Stimulated activated CD4-positive, alpha-beta T cell treated with anti-CD3 and anti-CD28 coated beads, Interleukin-4, amount 100 ng/mL, for 4 hours (primary cell): ENCODE results near the gene SELENOT.
"Not testable (repeated sequence)": the region's sequence is repeated elsewhere in the genome, so short reads cannot be mapped to it uniquely, and the experiment has no call there.

Experiments
- DNase-seq, 2 experiments: peaks; one replicate each; pipeline ENCODE4 v3.0.0-alpha.2; 2020

SELENOT gene

DNA sequence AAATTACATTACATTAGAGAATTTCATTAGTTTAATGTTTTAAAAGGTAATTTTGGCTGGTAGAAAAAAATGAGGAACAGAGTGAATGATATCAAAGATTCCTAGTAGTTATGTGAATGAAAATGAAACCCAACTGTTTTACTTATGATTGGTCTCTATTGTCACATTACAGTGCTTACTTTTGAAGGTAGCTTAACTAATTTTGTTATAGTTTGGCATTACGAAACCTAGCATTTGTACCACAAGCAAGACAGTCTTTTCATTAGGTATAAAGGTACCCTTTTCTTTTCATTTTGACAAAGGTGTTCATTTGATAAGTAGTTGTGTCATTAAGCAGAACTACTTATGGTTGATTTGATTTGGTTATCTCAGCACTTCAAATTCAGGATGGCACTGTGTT is 6.9 kb downstream of the SELENOT start:
- DNase-seq: no peak

DNA sequence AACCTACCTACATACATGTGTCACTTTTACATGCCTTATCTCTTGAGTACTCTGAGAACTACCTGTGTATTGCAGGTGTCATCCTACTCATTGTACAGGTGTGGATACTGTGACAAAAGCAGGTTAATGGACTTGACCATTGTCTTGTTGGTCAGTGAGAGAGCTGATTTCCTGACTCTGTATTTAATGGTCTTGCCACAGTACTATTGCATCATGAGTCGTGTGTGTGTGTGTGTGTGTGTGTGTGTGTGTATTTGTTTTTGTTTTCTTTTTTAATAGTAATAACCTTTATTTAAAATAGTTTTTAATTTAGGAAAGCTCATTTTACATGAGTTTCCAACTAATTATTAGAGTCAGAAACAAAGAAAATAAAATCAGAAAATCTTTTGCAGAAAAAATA is 7.7 kb downstream of the SELENOT start:
- no peak for DNase-seq

DNA sequence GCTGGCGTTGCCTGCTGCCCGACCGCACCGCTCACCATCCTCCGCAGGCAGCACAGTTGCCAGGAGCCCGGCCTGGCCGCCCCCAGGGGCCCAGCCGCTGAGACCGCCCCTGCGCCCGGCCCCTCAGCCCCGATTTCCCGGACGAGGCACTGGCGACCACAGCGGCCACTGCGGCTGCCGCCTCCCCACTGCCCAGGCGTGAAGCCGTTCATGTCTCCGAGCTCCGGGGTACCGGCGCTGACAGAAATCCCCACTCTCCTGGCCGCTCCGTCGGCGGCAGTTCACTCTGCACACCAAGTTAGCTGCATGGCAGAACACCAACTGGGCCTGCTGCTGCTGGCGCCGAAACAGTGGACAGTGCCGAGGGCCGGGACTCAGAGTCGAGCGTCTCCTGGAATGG is 8.5 kb downstream of the SELENOT start:
- DNase-seq: no peak

DNA sequence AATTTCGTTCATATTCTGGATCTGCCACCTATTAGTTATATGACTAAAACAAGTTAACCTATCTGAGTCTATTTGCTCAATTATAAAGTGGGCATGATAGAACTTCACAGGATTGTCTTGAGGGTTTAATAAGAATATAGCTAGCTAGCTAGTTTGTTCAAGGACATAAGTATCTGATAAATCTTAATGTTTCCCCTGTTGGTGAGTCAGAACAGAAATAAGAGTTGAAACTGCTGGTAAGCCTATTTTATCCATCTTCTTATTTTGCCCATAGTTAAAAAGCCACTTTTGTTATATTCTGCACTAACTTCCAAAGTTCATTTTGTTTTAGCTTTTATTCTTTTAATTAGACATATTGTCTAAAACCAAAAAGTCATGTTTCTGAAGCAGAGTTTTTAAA is 9.4 kb downstream of the SELENOT start:
- DNase-seq: no peak

DNA sequence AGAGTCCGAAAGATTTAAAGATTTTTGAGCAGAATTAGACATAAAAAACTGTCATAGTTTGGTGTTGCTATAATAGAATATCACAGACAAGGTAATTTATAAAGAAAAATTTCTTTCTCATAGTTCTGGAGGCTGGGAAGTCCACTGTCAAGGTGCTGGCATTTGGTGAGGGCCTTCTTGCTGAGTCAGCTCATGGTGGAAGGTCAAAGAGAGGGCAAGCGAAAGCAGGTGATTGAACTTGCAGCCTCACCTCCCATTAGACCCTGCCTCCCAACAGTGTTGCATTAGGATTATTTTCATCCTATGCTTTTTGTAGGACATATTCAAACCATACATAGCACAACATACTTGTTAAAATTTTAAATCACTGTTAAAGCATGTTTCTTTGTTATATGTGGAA is 9.9 kb downstream of the SELENOT start:
- DNase-seq: no peak

DNA sequence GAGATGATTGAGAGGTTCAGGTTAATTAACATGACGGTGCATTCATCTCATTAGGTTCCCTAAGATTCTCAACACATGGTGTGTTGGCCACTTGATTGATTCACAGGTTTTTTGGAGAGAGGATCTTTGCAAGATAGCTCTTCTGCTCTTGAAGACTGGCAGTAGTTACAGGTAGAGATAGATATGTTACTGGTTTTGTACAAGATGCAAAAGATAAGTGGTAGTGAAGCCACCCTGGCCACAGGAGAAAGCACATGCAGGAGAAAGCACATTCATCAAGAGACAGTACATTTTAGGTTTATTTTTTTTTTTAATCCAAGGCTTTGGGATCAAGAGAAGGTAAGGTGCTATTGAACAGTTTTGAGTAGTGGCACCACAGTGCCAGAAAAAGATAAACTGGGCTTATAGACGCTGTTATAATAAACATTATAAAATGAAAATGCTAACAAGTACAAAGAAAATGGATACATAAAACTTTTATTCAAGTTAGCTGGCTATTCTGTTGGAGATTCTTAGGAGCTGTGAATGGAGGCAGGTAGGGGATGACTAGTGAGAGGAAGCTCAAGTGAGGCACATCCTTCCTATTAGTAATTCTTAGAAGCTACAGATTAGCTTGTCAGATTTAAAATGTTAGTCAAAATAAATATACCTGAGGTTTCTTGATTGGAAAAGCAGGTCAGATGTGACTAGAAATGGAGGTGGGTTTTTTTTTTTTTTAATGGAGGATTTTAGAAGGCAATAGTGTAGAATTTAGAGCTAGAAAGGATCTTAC is 10.8 kb downstream of the SELENOT start:
- DNase-seq: no peak

DNA sequence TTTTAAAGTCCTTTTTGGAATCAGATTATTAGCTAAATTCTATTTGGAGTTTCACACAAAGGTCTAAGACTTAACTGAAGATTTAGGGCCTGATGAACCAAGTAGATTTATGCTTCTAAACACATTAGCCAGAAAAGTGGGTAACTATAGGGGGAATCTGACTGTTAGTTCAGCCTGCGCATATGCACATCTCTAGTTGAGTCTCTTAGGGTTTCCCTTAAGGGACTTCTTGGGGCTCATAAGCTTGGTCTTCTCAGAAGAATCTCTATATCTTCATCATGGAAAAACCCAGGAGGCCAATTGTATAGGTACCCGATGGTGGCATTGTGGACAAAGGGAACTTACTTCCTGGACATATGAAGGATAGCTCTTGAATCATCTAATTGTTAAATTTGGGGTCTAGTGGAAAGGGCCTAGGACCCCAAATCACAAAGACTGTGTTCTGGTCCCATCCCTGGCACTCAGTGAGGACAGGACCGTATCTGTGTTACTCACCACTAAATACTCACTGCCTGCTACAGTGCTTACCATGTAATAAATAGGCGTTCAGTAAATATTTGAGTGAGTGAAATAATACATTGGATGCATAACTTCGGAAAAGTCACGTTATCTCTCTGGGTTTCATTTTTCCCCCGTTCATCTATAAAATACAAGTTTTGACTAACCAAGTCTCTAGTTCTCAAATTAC is 17.0 kb downstream of the SELENOT start:
- no peak for DNase-seq

DNA sequence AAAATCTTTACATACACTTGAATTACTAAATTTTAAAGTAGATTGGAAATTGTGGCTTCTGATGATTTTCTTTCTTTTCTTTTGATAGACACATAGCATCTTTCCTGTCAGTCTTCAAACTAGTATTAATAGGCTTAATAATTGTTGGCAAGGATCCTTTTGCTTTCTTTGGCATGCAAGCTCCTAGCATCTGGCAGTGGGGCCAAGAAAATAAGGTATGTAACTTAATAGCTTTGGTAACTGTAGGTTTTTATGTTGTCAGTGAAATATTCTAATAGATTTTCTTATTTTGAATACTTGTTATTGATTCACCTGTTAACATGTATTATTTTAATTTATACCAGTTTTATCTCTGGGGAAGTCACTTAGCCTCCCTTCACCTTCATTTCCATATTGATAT is 19.8 kb downstream of the SELENOT start:
- not testable (repeated sequence) for DNase-seq

DNA sequence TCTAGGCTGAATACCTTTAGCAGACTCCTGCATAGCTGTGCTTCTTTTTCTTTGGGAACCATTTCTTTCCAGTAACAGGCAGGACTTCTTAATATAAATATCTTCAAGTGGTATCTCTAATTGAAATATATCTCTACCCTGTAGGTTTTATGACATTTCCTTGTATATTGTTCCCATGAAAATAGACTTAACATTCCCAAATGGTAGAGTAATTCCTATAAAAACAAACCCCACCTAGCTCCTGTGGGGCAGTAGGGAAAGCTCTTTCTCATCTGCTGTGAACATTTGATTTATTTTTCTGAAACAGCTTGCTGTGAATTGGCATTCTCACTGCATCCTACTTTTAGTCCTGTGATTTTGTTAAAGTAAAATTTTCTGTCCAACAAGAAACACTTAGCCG is 20.8 kb downstream of the SELENOT start:
- no peak for DNase-seq

DNA sequence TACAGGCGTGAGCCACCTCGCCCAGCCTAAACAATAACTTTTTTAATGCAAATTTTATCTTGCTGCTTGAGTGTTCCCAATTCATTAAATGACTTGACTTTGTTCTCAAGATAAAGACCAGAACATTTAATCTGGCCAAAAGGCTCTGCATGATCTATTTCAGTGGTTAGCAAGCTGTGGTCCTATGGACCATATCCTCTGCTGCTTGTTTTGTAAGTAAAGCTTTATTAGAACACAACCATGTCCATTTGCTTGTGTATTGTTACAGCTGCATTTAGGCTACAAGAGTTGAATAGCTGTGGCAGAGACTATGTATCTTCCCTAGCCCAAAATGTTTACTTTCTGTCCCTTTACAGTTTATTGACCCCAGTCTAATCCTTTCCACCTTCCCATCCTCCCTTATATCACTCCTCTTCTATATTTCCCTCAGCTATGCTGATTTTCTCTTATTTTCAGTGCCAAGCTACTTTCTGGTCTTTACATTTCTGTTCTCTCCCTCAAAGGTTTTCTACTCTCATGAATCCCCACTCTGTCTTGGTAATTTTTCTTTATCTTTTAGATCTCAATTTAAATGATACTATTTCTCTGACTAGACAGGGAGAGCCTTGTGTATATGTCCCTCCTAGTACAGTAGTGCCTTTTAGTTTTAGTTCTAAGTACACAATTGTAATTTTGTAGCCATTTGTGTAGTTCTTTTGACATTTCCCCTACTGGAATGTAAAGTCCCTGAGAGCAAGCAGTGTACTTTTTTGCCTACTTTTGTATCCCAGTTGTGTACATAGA is 23.2 kb downstream of the SELENOT start:
- DNase-seq: no peak

DNA sequence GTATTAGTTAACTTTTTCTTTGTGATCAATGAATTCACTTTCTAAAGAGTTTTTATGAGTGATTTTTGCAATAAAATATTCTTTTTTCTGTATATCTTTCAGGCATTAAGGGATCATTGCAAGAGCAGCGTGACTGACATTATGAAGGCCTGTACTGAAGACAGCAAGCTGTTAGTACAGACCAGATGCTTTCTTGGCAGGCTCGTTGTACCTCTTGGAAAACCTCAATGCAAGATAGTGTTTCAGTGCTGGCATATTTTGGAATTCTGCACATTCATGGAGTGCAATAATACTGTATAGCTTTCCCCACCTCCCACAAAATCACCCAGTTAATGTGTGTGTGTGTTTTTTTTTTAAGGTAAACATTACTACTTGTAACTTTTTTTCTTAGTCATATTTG is 24.4 kb downstream of the SELENOT start:
- no peak for DNase-seq

DNA sequence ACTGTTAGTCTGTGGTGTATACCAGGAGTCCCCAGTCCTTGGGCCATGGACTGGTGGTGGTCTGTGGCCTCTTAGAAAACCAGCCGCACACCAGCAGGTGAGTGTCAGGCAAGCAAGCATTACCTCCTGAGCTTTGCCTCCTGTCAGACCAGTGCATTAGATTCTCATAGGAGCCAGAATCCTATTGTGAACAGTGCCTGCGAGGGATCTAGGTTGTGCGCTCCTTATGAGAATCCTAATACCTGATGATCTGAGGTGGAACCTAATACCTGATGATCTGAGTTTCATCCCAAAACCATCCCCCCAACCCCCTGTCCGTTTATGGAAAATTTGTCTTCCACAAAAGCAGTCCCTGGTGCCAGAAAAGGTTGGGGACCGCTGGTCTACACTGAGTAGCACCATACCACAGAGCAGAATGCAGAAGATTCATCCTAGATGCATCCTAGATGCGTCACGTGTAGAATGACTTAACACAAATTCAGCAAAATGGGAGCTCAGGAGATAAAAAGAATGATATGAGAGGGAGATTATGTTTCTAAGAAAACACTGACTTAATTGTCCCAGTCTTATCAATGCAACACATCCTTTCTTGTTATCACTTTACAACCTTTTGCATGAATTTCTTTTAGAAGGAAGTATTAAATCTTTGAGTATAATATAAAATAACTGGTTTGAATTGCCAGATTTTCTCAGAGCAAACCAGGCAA is 28.5 kb downstream of the SELENOT start:
- DNase-seq: no peak

DNA sequence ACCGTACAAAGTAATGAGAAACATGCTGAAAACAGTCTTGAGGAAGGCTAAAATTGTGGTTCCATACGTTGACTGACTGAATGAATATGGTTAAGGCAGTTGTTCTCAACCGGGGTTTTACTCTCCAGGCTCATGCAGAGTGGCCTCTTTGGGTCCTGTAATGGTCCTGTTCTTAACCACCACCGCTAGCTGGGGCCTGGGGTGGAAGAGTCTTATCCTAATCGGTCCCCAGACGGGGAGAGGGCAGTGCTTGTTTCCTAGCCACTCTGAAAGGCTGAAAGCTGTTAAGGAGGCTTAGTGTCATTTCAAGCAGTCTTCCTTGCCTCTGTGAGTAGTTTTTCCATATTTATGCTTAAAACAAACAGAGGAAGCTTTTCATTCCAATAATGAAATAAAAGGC is 32.0 kb downstream of the SELENOT start:
- DNase-seq: no peak

DNA sequence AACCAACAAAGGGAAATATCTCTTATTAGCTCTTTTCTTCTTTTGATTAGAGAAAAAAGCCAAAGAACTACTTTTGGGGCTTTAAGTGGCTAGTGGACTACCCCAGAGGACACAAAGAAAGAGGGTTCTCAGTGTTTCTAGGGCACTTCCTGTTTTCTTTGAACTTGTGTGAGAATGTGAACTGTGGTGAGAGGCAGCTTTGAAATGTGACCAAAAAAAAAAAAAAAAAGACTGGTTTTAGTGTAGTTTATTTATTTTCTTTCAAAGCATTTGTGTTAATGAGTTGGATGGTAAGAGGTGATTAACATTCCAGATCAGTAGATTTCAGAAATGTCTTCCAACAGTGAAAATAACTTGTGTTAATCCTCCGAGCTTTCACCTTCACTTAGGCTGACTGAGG is 32.4 kb downstream of the SELENOT start:
- no peak for DNase-seq

DNA sequence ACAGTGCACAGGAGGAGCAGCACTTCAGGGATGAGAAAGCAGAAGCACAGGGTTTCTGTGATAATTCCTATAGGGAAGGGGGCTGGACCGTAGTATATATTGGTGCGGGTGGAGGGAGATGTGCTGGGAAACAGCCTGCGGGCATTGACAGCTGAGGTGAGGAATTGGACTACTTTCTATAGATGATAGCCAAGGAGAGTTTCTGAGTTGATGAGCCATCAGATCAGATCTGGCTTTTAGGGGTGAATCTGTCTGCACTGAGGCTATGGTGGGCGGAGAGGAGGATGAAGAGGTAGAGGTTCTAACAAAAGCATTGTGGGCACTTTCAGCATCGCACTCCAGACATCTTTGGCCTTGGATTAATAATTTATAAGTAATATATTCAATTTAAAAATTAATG is 33.1 kb downstream of the SELENOT start:
- no peak for DNase-seq

DNA sequence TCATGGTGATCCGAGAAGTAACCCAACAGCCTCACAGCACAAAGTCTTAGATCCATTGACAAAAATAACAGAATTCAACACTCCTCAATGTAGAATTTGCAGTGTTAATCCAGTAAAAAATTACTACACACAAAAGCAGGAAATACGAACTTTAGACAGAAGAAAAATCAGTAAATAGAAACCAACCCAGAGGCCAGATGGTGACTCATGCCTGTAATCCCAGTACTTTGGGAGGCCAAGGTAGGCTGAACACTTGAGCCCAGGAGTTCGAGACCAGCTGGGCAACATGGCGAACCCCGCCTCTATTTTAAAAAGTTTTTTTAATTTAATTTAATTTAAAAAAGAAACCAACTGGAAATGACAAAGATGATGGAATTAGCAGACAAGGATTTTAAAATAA is 36.1 kb downstream of the SELENOT start:
- DNase-seq: no peak

DNA sequence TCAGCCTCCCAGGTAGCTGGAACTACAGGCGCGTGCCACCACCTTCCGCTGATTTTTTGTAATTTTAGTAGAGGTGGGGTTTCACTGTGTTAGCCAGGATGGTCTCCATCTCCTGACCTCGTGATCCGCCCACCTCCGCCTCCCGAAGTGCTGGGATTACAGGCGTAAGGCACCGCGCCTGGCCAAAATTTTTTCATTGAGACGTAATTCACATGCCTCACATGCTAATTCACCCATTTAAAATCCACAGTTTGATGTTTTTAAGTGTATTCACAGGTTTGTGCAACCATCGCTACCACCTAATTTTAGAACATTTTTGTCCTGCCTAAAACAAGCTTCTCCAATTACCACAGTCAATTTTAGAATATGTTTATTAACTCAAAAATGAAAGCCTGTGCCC is 37.1 kb downstream of the SELENOT start:
- DNase-seq: no peak

DNA sequence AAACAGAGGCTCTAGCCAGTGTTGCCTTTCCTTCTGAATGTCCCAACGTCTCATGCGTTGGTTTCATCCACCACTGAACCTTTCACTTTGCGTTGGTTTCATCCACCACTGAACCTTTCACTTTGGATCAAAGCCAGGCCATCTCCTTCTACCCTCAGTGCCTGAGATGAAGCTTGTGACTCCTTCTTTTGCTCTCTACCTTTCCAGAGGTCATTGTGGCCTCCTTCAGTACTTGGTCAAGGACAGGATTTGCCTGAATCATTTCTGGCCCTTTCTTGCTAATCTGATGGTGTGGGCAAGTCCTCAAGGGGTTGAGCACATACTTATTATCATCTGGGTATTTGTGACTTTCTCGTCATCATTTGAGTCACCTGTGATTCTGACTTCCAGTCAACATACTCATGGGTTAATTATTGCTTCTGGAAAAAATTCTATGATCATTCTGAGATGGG is 50.0 kb downstream of the SELENOT start:
- no peak for DNase-seq

DNA sequence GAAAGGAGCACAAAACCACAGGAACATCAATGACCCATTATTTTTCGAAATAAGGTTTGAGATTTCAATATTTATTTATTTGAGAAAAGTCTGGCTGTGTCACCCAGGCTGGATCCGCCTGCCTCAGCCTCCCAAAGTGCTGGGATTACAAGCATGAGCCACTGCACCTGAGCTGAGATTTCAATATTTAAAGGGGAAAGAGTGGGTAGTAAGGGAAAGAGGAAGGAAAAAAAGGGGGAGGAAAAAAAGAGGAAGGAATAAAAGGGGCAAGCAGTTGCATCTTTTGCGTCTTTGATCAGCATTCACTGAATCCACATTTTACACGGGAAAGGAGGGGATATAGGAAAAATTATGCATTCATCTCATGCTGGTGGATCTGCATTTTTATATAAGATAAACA is 53.2 kb downstream of the SELENOT start:
- no peak for DNase-seq

DNA sequence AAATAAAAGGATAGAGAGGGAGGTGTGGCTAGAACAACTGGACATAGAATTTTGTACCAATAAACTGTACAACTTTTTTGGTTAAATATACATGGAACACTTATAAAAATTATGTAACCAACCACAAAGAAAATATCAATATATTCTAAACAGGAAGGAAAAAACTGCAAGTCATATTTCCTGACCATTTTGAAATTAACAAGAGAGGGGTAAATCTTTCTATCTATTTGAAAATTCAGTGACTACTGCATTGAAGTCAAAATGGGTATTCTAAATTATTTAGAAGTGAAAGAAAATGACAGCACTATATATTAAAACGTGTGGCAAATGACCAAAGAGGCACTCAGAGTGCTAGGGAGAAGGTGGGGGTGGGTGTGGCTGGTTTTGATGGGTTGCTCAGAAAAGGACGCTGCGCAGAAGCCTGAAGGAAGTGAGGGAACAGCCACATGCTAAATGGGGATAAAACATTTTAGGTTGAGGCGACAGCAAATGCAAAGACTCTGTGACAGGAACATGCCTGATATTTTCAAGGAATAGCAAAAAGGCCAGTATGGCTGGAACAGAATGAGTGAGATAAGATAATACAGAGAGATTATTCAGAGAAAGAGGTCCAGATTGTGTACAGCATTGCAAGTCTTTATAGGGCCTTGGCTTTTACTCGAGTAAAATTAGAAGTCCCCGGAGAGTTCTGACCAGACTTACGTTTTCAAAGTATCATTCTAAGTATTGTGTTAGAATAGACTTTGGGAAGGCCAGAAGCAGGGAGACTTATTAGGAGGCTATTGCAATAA is 59.5 kb downstream of the SELENOT start:
- no peak for DNase-seq

DNA sequence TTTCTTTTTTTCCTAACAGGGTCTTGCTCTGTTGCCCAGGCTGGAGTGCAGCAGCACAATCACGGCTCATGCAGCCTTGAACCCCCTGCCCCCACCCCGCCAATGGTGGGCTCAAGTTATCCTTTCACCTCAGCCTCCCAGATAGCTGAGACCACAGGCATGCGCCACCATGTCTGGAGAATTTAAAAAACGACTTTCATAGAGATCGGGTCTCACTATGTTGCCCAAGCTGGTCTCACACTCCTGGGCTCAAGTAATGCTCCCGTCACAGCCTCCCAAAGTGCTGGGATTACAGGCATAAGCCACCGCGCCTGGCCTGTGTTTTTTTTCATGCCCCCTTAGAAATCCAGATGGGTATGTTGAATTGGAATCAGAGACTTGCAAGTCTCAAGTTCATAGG is 60.3 kb downstream of the SELENOT start:
- DNase-seq: no peak

DNA sequence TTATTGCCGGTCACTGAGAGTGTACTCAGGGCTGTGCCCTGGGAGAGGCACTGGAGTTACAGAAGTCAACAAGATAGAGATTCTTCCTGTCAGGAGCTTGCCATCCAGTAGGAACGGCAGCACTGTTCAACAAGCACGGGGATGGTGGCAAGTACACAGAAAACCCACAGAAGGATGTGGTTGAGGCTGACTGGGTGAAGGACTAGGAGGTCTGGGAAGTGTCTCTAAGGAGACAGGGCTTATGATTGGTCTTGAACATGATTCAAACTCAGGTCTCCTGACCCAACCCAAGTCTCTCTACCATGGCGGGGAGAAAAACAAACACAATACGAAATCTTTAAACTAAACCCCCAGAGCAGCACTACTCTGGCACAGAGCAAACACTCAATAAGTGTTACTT is 63.0 kb downstream of the SELENOT start:
- no peak for DNase-seq
